IPS-18c (cell line): Measurements from ENCODE around the gene FARP2.
"Not testable (repeated sequence)": the region's sequence is repeated elsewhere in the genome, so short reads cannot be mapped to it uniquely, and the experiment has no call there.

Source experiments
- H3K4me3 ChIP-seq: 2 replicates; pipeline ENCODE4 v1.7.0; 2013; ENCODE audit warnings: low read depth, mild to moderate bottlenecking, low read length, moderate library complexity; ENCODE audit not compliant: insufficient read depth
- H3K9me3 ChIP-seq: one replicate; pipeline ENCODE4 v1.6.1; 2013; ENCODE audit warnings: mild to moderate bottlenecking, low read length, moderate library complexity; ENCODE audit not compliant: control insufficient read depth, insufficient read depth

FARP2 gene

DNA sequence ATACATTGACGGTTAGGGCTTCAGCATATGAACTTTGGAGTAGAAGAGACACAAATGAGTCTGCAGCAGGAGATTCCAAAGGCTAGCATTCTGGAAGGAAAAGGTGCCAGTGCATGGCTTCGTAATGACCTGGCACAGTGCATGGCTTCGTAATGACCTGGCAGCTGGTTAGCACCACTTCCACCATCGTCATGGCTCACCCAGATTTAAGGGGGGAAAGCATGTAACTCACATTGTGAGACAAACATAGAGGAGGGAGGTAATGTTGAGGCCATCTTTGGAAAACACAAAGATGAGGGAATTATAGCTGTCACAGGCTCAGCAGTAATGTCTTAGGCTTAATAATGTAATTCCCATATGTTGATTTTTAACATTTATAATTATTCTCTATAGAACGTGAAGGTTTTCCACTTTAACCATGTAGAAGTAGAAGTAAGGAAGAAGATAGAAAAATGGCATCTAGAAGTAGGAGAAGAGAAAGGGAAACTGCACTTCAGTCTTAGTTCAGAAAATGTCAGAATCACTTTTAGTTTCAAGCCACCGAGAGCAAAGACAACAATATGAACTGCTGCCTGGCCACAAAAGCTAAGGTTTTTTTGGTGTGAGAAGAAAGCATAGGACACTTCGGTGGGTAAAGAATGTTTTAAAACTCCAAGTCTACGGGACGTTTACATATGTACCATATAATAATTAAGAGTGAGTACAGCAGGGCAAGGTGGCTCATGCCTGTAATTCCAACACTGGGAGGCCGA lies 159.1 kb downstream of the FARP2 start:
- H3K4me3 ChIP-seq, result no peak overlapping the region
- no peaks in the 10 kb centered on the region for H3K9me3 ChIP-seq

DNA sequence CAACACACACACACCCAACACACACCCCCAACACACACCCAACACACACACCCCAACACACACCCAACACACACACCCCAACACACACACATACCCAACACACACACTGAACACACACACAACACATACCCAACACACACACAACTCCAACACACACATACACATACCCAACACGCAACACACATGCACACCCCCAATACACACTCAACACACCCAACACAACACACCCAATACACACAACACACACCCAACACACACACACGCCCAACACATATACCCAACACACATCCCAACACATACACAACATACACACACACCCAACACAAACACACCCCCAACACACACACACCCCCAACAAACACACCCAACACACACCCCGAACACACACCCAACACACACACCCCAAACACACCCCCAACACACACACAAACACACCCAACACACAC lies 160.5 kb downstream of the FARP2 start:
- Histone ChIP-seq H3K4me3 (no peak overlapping the region), H3K9me3 (no peaks in the 10 kb centered on the region)

DNA sequence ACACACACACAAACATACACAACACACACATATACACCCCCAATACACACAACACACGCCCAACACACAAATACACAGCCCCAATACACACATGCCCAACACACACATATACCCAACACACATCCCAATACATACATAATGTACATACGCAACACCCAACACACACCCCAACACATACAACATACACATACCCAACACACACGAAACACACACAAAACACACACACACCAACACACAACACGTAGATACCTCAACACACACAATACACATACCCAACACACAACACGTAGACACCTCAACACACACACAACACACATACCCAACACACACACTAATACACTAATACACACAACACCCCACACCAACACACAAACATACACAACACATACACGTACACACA lies 161.2 kb downstream of the FARP2 start:
- H3K9me3 ChIP-seq, result no peaks in the 10 kb centered on the region
- H3K4me3 ChIP-seq, result no peak overlapping the region

DNA sequence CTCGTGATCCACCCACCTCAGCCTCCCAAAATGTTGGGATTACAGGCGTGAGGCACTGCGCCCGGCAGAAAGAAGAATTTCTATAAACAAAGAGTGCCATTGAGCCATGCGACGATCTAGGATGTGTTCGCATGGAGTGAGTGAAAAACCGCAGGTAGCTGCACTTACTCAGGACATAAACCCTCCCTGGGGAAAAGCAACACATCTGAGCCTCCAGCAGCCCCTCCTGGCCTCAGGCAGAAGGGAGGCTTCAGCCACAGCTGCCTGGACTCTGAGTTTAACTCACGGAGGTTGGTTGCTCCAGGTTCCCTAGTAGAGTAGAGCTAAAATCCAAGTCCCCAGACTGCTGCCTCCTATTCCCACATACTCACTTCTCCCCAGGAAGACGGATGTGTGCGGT lies 163.6 kb downstream of the FARP2 start:
- H3K9me3 ChIP-seq, result no peaks in the 10 kb centered on the region
- H3K4me3 ChIP-seq, result no peak overlapping the region

DNA sequence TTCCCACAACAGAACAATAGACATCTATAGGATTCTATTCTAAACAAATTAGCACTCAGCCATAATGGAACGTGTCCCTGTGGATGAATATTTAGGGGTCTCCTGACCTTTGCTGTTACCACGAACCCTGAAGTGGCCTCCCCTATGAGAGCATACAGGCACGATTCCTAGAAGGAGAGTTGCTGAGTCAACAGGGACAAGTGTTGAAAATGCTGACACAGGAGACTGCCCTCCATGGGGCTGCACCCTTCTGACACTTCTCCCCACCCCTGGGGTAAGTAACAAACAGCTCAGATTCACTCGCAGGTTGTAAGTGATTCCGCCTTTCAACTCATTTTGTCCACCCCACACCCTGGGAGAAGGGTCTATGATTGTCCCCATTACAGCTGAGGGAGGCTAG lies 166.4 kb downstream of the FARP2 start:
- Histone ChIP-seq H3K4me3 (no peak overlapping the region), H3K9me3 (peaks cover 8% of the 10 kb centered on the region)

DNA sequence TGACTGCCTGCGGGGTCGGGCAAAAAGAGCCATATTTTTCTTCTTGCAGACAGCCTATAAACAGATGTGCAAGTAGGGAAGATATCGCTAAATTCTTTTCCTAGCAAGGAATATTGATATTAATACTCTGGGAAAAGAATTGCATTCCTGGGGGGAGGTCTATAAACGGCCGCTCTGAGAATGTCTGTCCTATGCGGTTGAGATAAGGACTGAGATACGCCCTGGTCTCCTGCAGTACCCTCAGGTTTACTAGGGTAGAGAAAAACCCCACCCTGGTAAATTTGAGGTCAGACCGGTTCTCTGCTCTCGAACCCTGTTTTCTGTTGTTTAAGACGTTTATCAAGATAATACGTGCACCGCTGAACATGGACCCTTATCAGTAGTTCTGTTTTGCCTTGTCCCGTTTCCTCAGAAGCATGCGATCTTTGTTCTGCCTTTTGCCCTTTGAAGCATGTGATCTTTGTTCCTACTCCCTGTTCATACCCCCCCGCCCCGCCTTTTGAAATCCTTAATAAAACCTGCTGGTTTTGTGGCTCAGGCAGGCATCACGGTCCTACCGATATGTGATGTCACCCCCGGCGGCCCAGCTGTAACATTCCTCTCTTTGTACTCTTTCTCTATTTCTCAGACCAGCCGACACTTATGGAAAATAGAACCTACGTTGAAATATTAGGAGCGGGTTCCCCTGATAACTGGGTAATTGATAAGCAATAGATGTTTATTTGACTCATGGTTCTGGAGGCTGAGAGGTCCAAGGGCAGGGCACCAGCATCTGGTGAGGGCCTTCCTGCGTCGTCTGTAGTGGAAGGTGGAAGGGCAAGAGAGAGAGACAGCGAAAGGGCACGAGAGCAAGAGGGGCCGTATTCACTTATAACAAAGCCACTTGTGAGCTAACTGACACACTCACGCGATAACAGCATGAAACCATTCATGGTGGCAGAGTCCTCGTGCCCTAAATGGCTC lies 170.0 kb downstream of the FARP2 start:
- H3K9me3 ChIP-seq, H3K4me3 ChIP-seq: not testable (repeated sequence)

DNA sequence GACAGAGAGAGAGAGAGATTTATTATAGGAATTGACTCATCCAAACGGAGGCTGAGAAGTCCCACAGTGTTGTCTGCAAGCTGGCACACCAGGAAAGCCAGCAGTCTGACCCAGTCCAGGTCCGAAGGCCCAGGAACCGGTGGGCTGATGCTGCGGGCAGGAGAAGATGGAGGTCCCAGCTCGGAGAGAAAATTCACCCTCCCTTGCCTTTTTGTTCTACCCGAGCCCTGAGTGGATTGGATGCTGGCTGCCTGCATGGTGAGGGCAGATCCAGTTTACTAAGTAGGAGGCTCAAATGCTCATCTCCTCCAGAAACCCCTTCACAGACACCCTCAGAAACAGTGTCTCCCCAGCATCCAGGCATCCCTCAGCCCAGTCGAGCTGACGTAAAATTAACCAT lies 174.5 kb downstream of the FARP2 start:
- H3K9me3 ChIP-seq, result peaks cover 8% of the 10 kb centered on the region
- H3K4me3 ChIP-seq, result no peak overlapping the region

GRCh38 chr2:241531161-241531722 lies 175.2 kb downstream of the FARP2 start:
- peaks cover 7% of the 10 kb centered on the region for H3K9me3 ChIP-seq
- no peak overlapping the region for H3K4me3 ChIP-seq

GRCh38 chr2:241532168-241532567 lies 176.1 kb downstream of the FARP2 start:
- Histone ChIP-seq H3K9me3 (peaks cover under 1% of the 10 kb centered on the region), H3K4me3 (no peak overlapping the region)

DNA sequence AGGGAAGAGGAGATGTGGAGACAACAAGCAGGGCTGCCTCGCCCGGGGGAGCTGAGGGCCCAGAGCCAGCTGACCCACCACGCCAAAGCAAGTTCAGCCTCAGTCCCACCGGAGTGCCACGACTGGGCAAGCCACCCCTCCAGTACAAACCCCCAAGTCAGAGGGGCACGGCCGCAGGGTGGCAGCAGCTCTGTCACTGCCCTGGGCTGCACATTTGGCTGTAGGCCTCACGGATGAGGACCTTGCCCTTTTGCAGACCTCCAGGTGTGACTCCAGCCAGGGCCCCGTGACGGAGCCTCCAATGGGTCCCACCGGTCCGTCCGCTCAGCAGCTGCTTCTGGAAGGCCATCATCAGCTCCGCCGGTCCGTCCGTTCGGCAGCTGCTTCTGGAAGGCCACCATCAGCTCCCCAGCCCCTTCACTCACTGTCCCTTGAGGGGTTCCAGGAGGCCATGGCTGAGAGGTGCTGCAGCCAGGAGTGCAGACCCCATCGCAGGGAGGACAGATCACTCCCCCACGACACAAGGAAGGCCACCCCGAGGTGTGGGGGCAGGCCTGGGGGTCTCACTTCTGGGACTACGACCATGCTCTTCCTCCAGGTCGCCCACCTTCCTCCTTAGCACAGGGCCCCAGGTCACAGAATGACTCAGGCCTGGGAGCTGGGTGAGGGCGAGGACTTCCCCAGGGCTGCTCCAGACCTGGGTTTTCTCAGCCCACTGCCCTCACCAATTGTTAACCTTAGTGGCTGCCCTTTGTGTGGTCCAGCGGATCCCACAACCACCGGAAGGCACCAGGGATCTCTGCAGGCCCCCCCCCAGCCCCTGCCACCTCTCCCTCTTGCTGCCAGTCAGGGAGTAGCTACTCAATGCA lies 176.9 kb downstream of the FARP2 start:
- Histone ChIP-seq H3K9me3 (no peaks in the 10 kb centered on the region), H3K4me3 (no peak overlapping the region)

DNA sequence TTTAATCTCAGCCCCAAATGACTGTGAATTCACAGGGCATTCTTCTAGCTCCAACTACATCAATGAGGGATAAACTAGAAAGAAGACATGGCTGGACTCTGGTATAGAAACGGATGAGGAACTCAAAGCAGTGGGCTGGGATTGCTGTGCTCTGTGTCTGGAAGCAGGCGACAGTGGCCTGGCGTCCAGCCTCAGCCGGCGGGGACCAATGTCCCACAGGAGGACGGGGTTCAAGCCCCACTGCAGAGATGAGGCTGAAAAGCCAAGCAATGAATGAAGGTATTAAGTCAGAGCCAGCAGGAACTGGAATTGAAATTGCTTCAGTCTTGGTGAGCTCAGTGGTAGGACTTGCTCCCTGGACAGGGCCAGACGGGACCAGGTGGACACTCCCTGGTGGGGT lies 178.2 kb downstream of the FARP2 start:
- Histone ChIP-seq H3K9me3 (no peaks in the 10 kb centered on the region), H3K4me3 (no peak overlapping the region)

DNA sequence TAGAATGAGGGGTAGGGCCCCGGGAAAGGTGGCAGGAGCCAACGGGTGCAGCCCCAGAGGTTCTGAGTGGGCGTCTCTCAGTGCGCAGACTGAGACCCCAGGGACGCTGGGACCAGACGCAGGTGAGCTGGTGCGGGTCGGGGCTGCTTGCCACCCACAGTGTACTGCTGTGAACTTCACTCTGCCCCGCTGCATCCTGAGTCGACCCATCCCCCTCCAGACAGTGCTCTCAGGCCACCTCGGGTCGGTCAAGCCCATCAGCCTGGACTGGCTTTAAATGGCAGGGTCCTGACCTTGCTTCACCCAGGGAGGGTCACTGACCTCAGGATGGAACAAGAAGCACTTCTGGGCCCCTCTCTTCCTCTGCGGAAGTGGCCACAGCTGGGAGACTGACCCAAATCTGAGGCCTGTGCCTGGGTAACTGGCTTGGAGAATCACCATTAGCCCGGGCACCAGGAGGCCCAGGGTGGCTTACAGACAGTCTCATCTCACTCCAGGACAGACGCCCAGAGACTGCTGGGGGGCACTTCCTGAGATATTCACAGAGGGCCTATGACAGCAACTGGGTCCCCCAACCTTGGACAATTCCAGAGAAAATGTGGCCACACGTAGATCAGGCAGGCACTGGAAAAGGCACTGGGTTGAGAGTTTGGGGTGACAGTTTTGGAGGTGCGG lies 178.8 kb downstream of the FARP2 start:
- H3K4me3 ChIP-seq, result no peak overlapping the region
- H3K9me3 ChIP-seq, result no peaks in the 10 kb centered on the region

DNA sequence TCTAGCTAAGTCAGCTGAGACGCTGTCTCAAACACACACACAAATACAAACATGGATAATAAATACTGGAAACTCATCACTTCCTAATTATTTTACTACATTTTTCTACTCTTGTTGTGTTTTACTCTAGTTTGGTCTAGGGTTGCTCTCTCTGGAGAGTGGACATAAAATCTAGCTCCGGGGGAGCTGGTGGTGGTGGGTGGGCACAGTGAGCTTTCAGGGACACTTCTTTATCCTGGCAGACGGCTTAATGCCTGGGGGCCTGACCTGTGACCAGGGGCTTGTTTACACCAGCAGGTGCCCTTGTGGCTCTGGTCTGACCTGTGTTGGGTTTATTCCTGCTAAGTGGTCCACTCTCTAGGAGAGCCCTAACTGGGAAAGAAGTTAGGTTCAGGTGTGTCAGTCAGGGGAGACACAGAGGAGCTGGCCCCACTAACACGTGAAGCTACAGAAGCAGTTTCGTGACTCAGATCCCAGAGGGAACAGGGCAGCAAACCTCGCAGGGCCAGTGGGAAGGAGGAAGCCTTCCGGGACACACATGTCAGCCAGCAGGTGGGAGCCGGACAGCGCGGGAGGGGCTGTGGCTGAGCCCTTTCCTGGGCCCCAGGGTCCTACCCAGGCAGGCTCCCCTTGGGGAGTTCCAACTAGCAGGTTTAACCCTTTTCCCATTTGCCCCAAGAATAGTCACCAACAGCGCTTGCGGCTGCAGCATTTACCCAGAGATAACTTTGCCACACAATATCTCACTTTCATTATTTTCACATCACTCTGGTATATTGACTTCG lies 180.0 kb downstream of the FARP2 start:
- Histone ChIP-seq H3K9me3 (no peaks in the 10 kb centered on the region), H3K4me3 (no peak overlapping the region)

GRCh38 chr2:241538838-241539615 lies 182.9 kb downstream of the FARP2 start:
- H3K4me3 ChIP-seq, result no peak overlapping the region
- H3K9me3 ChIP-seq, result peaks cover 4% of the 10 kb centered on the region

DNA sequence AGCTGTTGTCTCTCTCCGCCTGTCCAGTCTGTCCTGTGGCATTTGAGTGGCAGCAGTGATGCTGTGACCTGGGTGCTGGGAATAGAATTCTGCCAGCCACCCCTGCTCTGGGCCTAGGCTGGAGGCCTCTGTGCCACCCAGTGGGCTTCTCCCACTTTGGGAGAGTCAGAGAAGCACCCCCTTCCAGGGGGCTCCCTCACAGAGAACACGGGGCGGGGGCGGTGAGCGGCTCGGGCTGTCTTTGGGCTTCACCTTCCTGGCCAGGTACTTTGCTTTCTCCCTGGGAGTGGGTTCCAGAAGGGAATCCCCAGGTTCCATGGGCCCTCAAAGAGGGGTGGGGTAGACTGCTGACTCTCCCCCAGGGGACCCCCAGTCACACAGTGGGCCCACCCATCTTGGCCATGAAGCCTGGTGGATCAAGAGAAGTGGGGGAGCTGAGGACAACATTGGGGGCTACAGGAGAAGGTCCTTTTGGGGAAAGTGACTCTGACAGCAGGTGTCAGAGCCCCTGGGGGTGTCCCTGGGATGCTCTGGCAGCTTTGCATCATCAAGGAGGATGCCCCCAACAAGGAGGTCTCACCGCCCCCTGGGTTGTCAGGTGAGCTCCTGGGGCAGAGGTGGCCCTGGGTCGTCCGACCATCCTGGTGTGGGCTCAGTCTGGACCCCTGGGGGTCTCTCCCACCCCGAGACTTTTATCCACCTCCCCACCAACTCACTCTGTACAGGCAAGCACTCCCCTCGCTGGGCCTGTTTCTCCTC lies 183.7 kb downstream of the FARP2 start:
- Histone ChIP-seq H3K4me3 (no peak overlapping the region), H3K9me3 (peaks cover 4% of the 10 kb centered on the region)
